K562 (cell line): ENCODE results near the gene FBRS. TPM values are rescaled to one million over a fixed set of nuclear protein-coding genes. Genes with fewer than 3 reads are reported as not detected.

ENCODE experiments used
- ATAC-seq: fragments of 200-7000 bp; cut with Tn5 transposase; 3 replicates; pipeline ENCODE4 v1.9.1; 2020; ENCODE audit warnings: moderate library complexity
- BruUV-seq: library from RNA; stranded (reverse); fragments of 400-500 nt; replicated peaks from 2 replicates; lab custom pipeline; 2021; lab: Mats Ljungman, UMichigan
- CTCF ChIA-PET: fragments of 300-600 bp; formaldehyde crosslinking; extraction: SDS; loops from one replicate; lab custom pipeline; 2021; ENCODE audit warnings: low intra/inter-chr PET ratio; lab: Yijun Ruan, JAX
- POLR2A ChIA-PET: fragments of 300-600, 350-650 bp; sonication (Branson Sonifier 250); formaldehyde crosslinking; extraction: SDS; loops from one replicate; lab custom pipeline; 2021; ENCODE audit warnings: antibody characterized with exemption, inconsistent platforms; lab: Yijun Ruan, JAX
- DNase-seq, 4 experiments: peaks; one replicate each; pipeline versions ENCODE4 v3.0.0 to v3.0.0-alpha.2; 2011 to 2018; ENCODE audit warnings: low spot score in 3 of 4, mixed read lengths in 3 of 4; ENCODE audit errors: extremely low read depth in 1 of 4
- FAIRE-seq: peaks from 2 replicates; lab custom pipeline; 2011; peaks lifted over from hg19 to GRCh38; lab: Jason Lieb, UNC
- H2AFZ ChIP-seq: 2 replicates; pipeline ENCODE4 v1.6.0; 2011; ENCODE audit warnings: low read depth, low read length, control low read depth, inconsistent platforms
- H3K27ac ChIP-seq: fragments of 200-600 bp; 3 replicates; pipeline ENCODE4 v1.8.0; 2011; ENCODE audit warnings: low read depth, mild to moderate bottlenecking, control low read depth, inconsistent platforms, low read length, moderate library complexity, mixed read lengths; ENCODE audit errors: extremely low read depth
- H3K27me3 ChIP-seq, 2 experiments: fragments of 300-600 bp in 1 of 2; 2 replicates in 1 of 2; 3 replicates in 1 of 2; pipeline versions ENCODE4 v1.6.0 to v1.8.0; 2011; ENCODE audit warnings: inconsistent platforms in 2 of 2, low read length in 2 of 2, mild to moderate bottlenecking in 1 of 2, mixed read lengths in 1 of 2, moderate library complexity in 1 of 2; ENCODE audit not compliant: control insufficient read depth in 2 of 2, insufficient read depth in 2 of 2
- H3K36me3 ChIP-seq: fragments of 300-600 bp; 3 replicates; pipeline ENCODE4 v1.8.0; 2011; ENCODE audit warnings: mild to moderate bottlenecking, low read length, inconsistent platforms; ENCODE audit not compliant: control insufficient read depth, insufficient read depth
- H3K4me1 ChIP-seq, 2 experiments: fragments of 200-600 bp in 1 of 2; replicated peaks in 1 of 2; 2 replicates in 1 of 2; 3 replicates in 1 of 2; pipeline versions ENCODE4 v1.5.1 to v1.8.0; 2011; ENCODE audit warnings: inconsistent platforms in 2 of 2, low read length in 2 of 2, mild to moderate bottlenecking in 1 of 2, mixed read lengths in 1 of 2, moderate library complexity in 1 of 2; ENCODE audit not compliant: control insufficient read depth in 2 of 2, insufficient read depth in 2 of 2
- H3K4me2 ChIP-seq: 2 replicates; pipeline ENCODE4 v1.6.1; 2011; ENCODE audit warnings: low read length, control low read depth, inconsistent platforms, mixed read lengths; ENCODE audit not compliant: insufficient read depth
- H3K4me3 ChIP-seq: fragments of 200-600 bp; sonication (generic), shearing (Covaris generic); 2 replicates; pipeline ENCODE4 v1.5.1; 2016; ENCODE audit warnings: control low read depth, inconsistent platforms
- H3K79me2 ChIP-seq: fragments of 200-600 bp; 3 replicates; pipeline ENCODE4 v1.8.0; 2011; ENCODE audit warnings: low read length, inconsistent platforms; ENCODE audit not compliant: control insufficient read depth, insufficient read depth
- H3K9ac ChIP-seq, 2 experiments: 2 replicates each; pipeline versions ENCODE4 v1.6.0 to v1.6.1; 2011; ENCODE audit warnings: low read depth in 2 of 2, low read length in 2 of 2, control low read depth in 1 of 2, inconsistent platforms in 1 of 2, mild to moderate bottlenecking in 1 of 2, mixed read lengths in 1 of 2; ENCODE audit not compliant: insufficient read depth in 1 of 2
- H3K9me1 ChIP-seq: one replicate; pipeline ENCODE4 v1.6.0; 2011; ENCODE audit warnings: inconsistent platforms, mild to moderate bottlenecking, low read length, moderate library complexity; ENCODE audit not compliant: control insufficient read depth, insufficient read depth
- H3K9me3 ChIP-seq: replicated peaks from 2 replicates; pipeline ENCODE4 v1.5.1; 2011; ENCODE audit warnings: low read depth, low read length, inconsistent platforms; ENCODE audit not compliant: control insufficient read depth, insufficient read depth
- H4K20me1 ChIP-seq: replicated peaks from 2 replicates; pipeline ENCODE4 v1.6.1; 2011; ENCODE audit warnings: low read length, inconsistent platforms, mixed read lengths; ENCODE audit not compliant: control insufficient read depth, insufficient read depth
- CEBPB ChIP-seq: fragments of 450-650 bp; IDR thresholded peaks from 2 replicates; pipeline ENCODE4 v1.6.1; 2016; ENCODE audit warnings: missing genetic modification characterization, missing compliant biosample characterization
- CTCF ChIP-seq, 3 experiments: IDR thresholded peaks in 2 of 3; conservative IDR thresholded peaks in 1 of 3; 2 replicates each; pipeline ENCODE4 v1.5.1; 2011 to 2012; ENCODE audit warnings: low read length in 3 of 3, mild to moderate bottlenecking in 3 of 3, control low read depth in 2 of 3, improper control_type of control experiment in 1 of 3, inconsistent platforms in 1 of 3, low read depth in 1 of 3, mixed read lengths in 1 of 3, moderate library complexity in 1 of 3; ENCODE audit not compliant: insufficient read depth in 2 of 3
- DPF2 ChIP-seq: fragments of 450-650 bp; IDR thresholded peaks from 2 replicates; pipeline ENCODE4 v1.6.1; 2016
- GTF2E2 ChIP-seq: fragments of 200-800 bp; sonication (Bioruptor generic); IDR thresholded peaks from 2 replicates; pipeline ENCODE4 v1.6.1; 2016; ENCODE audit warnings: missing genetic modification characterization, missing compliant biosample characterization
- MAFF ChIP-seq: IDR thresholded peaks from 2 replicates; pipeline ENCODE4 v1.6.1; 2012; ENCODE audit warnings: low read length, improper control_type of control experiment
- PHF8 ChIP-seq: fragments of 200-600 bp; sonication (generic); IDR thresholded peaks from 2 replicates; pipeline ENCODE4 v1.6.1; 2012; ENCODE audit warnings: mixed run types, mild to moderate bottlenecking, inconsistent platforms, low read length, moderate library complexity, borderline replicate concordance
- PKNOX1 ChIP-seq: fragments of 450-650 bp; IDR thresholded peaks from 2 replicates; pipeline ENCODE4 v1.6.1; 2016
- PYGO2 ChIP-seq: fragments of 450-650 bp; IDR thresholded peaks from 2 replicates; pipeline ENCODE4 v1.6.1; 2016; ENCODE audit warnings: mild to moderate bottlenecking, missing genetic modification characterization, moderate library complexity, missing compliant biosample characterization
- TAF1 ChIP-seq: IDR thresholded peaks from 2 replicates; pipeline ENCODE4 v1.6.1; 2011; ENCODE audit warnings: mild to moderate bottlenecking, low read length, moderate library complexity; ENCODE audit not compliant: insufficient read depth, control insufficient read depth, severe bottlenecking; ENCODE audit errors: extremely low read depth
- TAF9B ChIP-seq: fragments of 450-650 bp; IDR thresholded peaks from 2 replicates; pipeline ENCODE4 v1.6.1; 2018; ENCODE audit warnings: mild to moderate bottlenecking; ENCODE audit not compliant: partially characterized antibody
- TBP ChIP-seq: optimal IDR thresholded peaks from 2 replicates; pipeline ENCODE3; 2011; ENCODE audit warnings: low read depth, low read length, improper control_type of control experiment
- ZNF165 ChIP-seq: fragments of 250-450 bp; sonication (Bioruptor Pico); IDR thresholded peaks from 2 replicates; pipeline ENCODE4 v1.4.0; 2020; ENCODE audit warnings: borderline replicate concordance
- WGBS: fragments of 100-300 bp; shearing (Covaris generic); methylation state at CpG from one replicate; pipeline ENCODE4 v1.1.6; 2016; ENCODE audit warnings: low coverage, mixed read lengths; ENCODE audit not compliant: insufficient coverage; ENCODE audit errors: missing lambda C conversion rate; 5-methylcytosine and 5-hydroxymethylcytosine counted together
- in situ Hi-C: fragments of 300-500 bp; cut with MboI; formaldehyde crosslinking; loops from 4 replicates; pipeline ENCODE4 v1.15.0; 2018; ENCODE audit warnings: inconsistent platforms, mixed read lengths
- intact Hi-C: fragments of 100-400 bp; cut with micrococcal nuclease; formaldehyde crosslinking; loops from 2 replicates; pipeline ENCODE4 v1.14.2; 2022
- polyA plus RNA-seq, 8 experiments: library from polyadenylated mRNA; depleted of rRNA in 4 of 8; stranded (reverse) in 5 of 8; unstranded in 3 of 8; fragments of >200 nt; fragmentation: Nextera tagmentation in 2 of 8; fragmentation: Illumina TruSeq in 1 of 8; extraction: Ambion mirVana in 2 of 8; extraction: Trizol in 1 of 8; gene quantifications; 2 replicates each; pipeline versions ENCODE4 v1.2.1 to v1.2.3, GENCODE V29; 2011 to 2014; ENCODE audit warnings: inconsistent platforms in 1 of 8, missing spikeins in 1 of 8
- total RNA-seq, 7 experiments: library from RNA; depleted of rRNA in 6 of 7; stranded (reverse); fragments of >200 nt in 6 of 7; fragmentation: Illumina TruSeq in 2 of 7; extraction: Trizol in 2 of 7; gene quantifications; 2 replicates each; pipeline versions ENCODE4 v1.2.1 to v1.2.3, GENCODE V29; 2011 to 2021; ENCODE audit warnings: low replicate concordance in 1 of 7

FBRS gene
- total and polyA plus RNA-seq, 9 of the 15 experiments (the other 6 are each of a cell fraction or from before 2014, with no cell fraction given), result 0.32 to 59.5 (median 13.1) TPM

GRCh38 chr16:30678586-30678970 lies 20.3 kb downstream of the FBRS start:
- Histone ChIP-seq H3K4me1 (peaks cover 10 to 11% of the 10 kb centered on the region in 2 experiments; a peak in 4 of 5 replicates), H3K4me2 (no peak overlapping the region), H3K36me3 (no peaks in the 10 kb centered on the region), H4K20me1 (no peaks in the 10 kb centered on the region), H3K9me3 (no peaks in the 10 kb centered on the region), H3K27ac (peak overlapping the region; percentile 27; the same call in 1 of the 3 replicates), H3K27me3 (no peaks in the 10 kb centered on the region), H3K9me1 (no peaks in the 10 kb centered on the region), H2AFZ (peak overlapping the region; percentile 77), H3K9ac (peak overlapping the region in 1 of 2 experiments; percentile 28; a peak in 1 of 4 replicates), H3K79me2 (no peaks in the 10 kb centered on the region), H3K4me3 (no peak overlapping the region)
- intact Hi-C loops (no loop called here), in situ Hi-C loops (no loop called here)
- DNase-seq (no peak), ATAC-seq (no peak; the same call in 1 of the 3 replicates), FAIRE-seq (no peak)
- peak; percentile 46; the same call in 1 of the 2 replicates for TF ChIP-seq CEBPB (tag)
- TF ChIP-seq PKNOX1, result no peak
- BruUV-seq, result no TSS peak
- 46% methylated on average over 3 of the region's 3 CpGs for WGBS
- CTCF ChIA-PET, result no interaction called here
- POLR2A ChIA-PET, result interaction anchor here (0.5 to 1.5 kb wide), 6 partner anchors 8 to 517 kb away, joined by 3 to 7 read pairs (median 4); partner anchors contain the start of gene FBRS

- ChIA-PET CTCF (no interaction called here), POLR2A (interaction anchor here (0.6 kb wide), 1 partner anchor 16 kb away, joined by 4 read pairs; no protein-coding TSS in a partner anchor)
- in situ Hi-C loops, result no loop called here
- ATAC-seq (no peak), FAIRE-seq (peak; percentile 6), DNase-seq (no peak)
- no peaks in the 10 kb centered on the region for H4K20me1 ChIP-seq
- 80% methylated on average over 3 of the region's 3 CpGs for WGBS
- BruUV-seq, result no TSS peak
- no peaks in the 10 kb centered on the region for H3K36me3 ChIP-seq
- H3K4me1 ChIP-seq, result peaks cover 8 to 9% of the 10 kb centered on the region in 2 experiments; a peak in 4 of 5 replicates
- H2AFZ ChIP-seq, result no peak overlapping the region
- H3K9me3 ChIP-seq, result no peaks in the 10 kb centered on the region
- no peaks in the 10 kb centered on the region for H3K79me2 ChIP-seq
- H3K4me2 ChIP-seq, result no peak overlapping the region
- TF ChIP-seq DPF2 (no peak), PHF8 (no peak), TAF1 (no peak), TBP (no peak), TAF9B (no peak), MAFF (no peak), PYGO2 (tag) (no peak), CTCF (IDR thresholded peaks at IDR 0.05 in 2 of 3, conservative IDR thresholded peaks at IDR 0.05 in 1 of 3; ENCODE audit: insufficient read depth in 2 of 3, low read depth in 1 of 3, low read length in 3 of 3) (no peak), GTF2E2 (tag) (no peak), ZNF165 (CRISPR knock-in tag) (no peak)
- H3K27ac ChIP-seq, result no peak overlapping the region
- no peaks in the 10 kb centered on the region for H3K27me3 ChIP-seq
- H3K9me1 ChIP-seq, result no peaks in the 10 kb centered on the region
- no peak overlapping the region for H3K4me3 ChIP-seq
- no peak overlapping the region for H3K9ac ChIP-seq
- intact Hi-C loops, result no loop called here
Observed at GRCh38 chr16:30680326-30680725, 22.1 kb downstream of the FBRS start.
